ENCODE measurements around the gene FLAD1. TPM values are rescaled to one million over a fixed set of nuclear protein-coding genes. Genes with fewer than 3 reads are reported as not detected.

Gene FLAD1
- total and polyA plus RNA-seq, 2 donors (not counting 3 experiments of a cell fraction or from before 2014, with no cell fraction given) = 42.2 to 59.1 TPM

- H2AFZ ChIP-seq (ENCODE audit: low read depth, low read length) = no peak overlapping the region
- H3K9me3 ChIP-seq (replicated peaks; ENCODE audit: control insufficient read depth, insufficient read depth, low read length) = no peaks in the 10 kb centered on the region
- peak overlapping the region; percentile 86 for H3K4me2 ChIP-seq (ENCODE audit: insufficient read depth, low read length)
- intact Hi-C loops (cut with micrococcal nuclease) = loop anchor here (1.0 to 2.0 kb wide), 5 partner anchors 10 to 90 kb away; partner anchors contain the start of genes ADAM15, CKS1B and SHC1
- peaks cover 10 to 31% of the 10 kb centered on the region in 2 experiments for H3K36me3 ChIP-seq (ENCODE audit: control insufficient read depth in 2 of 2, extremely low read depth in 1 of 2, insufficient read depth in 2 of 2, low read length in 2 of 2)
- peak; percentile 81 for FAIRE-seq
- no peaks in the 10 kb centered on the region for H3K9me1 ChIP-seq (replicated peaks; ENCODE audit: control insufficient read depth, extremely low read depth, insufficient read depth, low read length)
- BruUV-seq (replicated peaks) = no TSS peak
- H3K4me3 ChIP-seq (replicated peaks in 1 of 3; ENCODE audit: insufficient read depth in 1 of 3, low read depth in 1 of 3, low read length in 3 of 3) = peak overlapping the region; percentile 71 to 78 (median 74)
- no peaks in the 10 kb centered on the region for H4K20me1 ChIP-seq (replicated peaks; ENCODE audit: control insufficient read depth, extremely low read depth, insufficient read depth, low read length)
- DNase-seq (ENCODE audit: low read depth, low spot score) = peak; percentile 22
- dilution Hi-C loops (cut with MboI; ENCODE audit: extremely low pct_ligation_motif_present, low sequenced_read_pairs) = no loop called here
- peaks cover 25% of the 10 kb centered on the region for H3K4me1 ChIP-seq (ENCODE audit: control insufficient read depth, extremely low read depth, insufficient read depth, low read length)
- no peaks in the 10 kb centered on the region for H3K27me3 ChIP-seq (ENCODE audit: control insufficient read depth in 2 of 2, insufficient read depth in 2 of 2, low read length in 2 of 2)
- TF ChIP-seq JUN (IDR thresholded peaks at IDR 0.05; ENCODE audit: borderline replicate concordance, insufficient read depth, insufficient read length, low read depth) (no peak), MAX (IDR thresholded peaks at IDR 0.05; ENCODE audit: insufficient read depth, insufficient read length) (no peak), GATA2 (IDR thresholded peaks at IDR 0.05; ENCODE audit: insufficient read depth, insufficient read length, low read depth, low read length) (no peak), POLR2AphosphoS5 (IDR thresholded peaks at IDR 0.05; ENCODE audit: insufficient read depth, low read depth, low read length) (no peak), MYC (IDR thresholded peaks at IDR 0.05; ENCODE audit: low read depth, low read length) (no peak), POLR2A (IDR thresholded peaks at IDR 0.05; ENCODE audit: low read depth, low read length) (no peak), EZH2 (IDR thresholded peaks at IDR 0.05; ENCODE audit: borderline replicate concordance, low read depth, low read length, severe bottlenecking) (no peak), FOS (IDR thresholded peaks at IDR 0.05; ENCODE audit: borderline replicate concordance, insufficient read depth, low read length) (no peak)
- TF ChIP-seq, protein P1, sequence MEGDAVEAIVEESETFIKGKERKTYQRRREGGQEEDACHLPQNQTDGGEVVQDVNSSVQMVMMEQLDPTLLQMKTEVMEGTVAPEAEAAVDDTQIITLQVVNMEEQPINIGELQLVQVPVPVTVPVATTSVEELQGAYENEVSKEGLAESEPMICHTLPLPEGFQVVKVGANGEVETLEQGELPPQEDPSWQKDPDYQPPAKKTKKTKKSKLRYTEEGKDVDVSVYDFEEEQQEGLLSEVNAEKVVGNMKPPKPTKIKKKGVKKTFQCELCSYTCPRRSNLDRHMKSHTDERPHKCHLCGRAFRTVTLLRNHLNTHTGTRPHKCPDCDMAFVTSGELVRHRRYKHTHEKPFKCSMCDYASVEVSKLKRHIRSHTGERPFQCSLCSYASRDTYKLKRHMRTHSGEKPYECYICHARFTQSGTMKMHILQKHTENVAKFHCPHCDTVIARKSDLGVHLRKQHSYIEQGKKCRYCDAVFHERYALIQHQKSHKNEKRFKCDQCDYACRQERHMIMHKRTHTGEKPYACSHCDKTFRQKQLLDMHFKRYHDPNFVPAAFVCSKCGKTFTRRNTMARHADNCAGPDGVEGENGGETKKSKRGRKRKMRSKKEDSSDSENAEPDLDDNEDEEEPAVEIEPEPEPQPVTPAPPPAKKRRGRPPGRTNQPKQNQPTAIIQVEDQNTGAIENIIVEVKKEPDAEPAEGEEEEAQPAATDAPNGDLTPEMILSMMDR (IDR thresholded peaks at IDR 0.05; ENCODE audit: extremely low read depth in 1 of 2, insufficient read depth in 1 of 2, low read depth in 1 of 2, low read length in 2 of 2) = no peak
- H3K9ac ChIP-seq (replicated peaks; ENCODE audit: extremely low read depth, insufficient read depth, low read length) = peak overlapping the region; percentile 83
- POLR2A ChIA-PET = interaction anchor here (0.6 to 2.6 kb wide), 4 partner anchors 10 to 164 kb away, joined by 3 to 24 read pairs (median 6); partner anchors contain the start of gene SHC1
- CTCF ChIA-PET = interaction anchor here (0.7 to 4.0 kb wide), 15 partner anchors 10 to 125 kb away, joined by 3 to 48 read pairs (median 5); partner anchors contain the start of genes ADAM15, FLAD1, LENEP and PMVK
- H3K27ac ChIP-seq (ENCODE audit: insufficient read depth, low read depth, low read length) = peak overlapping the region; percentile 30
- peaks cover 18% of the 10 kb centered on the region for H3K79me2 ChIP-seq (ENCODE audit: control insufficient read depth, insufficient read depth, low read length)
Measured at GRCh38 chr1:154960446-154961136, 22.6 kb upstream of the FLAD1 start.
